GM19099 (cell line): ENCODE data around the gene NEK6.

Experiments
- POLR2A ChIP-seq: IDR thresholded peaks from 3 replicates; pipeline ENCODE4 v1.6.1; 2011; ENCODE audit warnings: low read depth; ENCODE audit not compliant: insufficient read length; ENCODE audit errors: extremely low read depth

NEK6 gene

GRCh38 chr9:124307379-124308030 lies 49.8 kb downstream of the NEK6 start:
- TF ChIP-seq POLR2A: no peak

- TF ChIP-seq POLR2A: no peak
These were observed 51.1 kb downstream of the NEK6 start for GRCh38 chr9:124308606-124309491.

- TF ChIP-seq POLR2A: no peak
These were observed 51.9 kb downstream of the NEK6 start for GRCh38 chr9:124309667-124310084.

GRCh38 chr9:124311283-124311682 lies 53.5 kb downstream of the NEK6 start:
- no peak for TF ChIP-seq POLR2A

- TF ChIP-seq POLR2A: no peak
These were observed 54.8 kb downstream of the NEK6 start for GRCh38 chr9:124312290-124313265.

GRCh38 chr9:124313940-124314339 lies 56.2 kb downstream of the NEK6 start:
- no peak for TF ChIP-seq POLR2A

- peak; percentile 18 for TF ChIP-seq POLR2A
These were observed 58.1 kb downstream of the NEK6 start for GRCh38 chr9:124315882-124316281.

GRCh38 chr9:124320062-124320973 lies 62.6 kb downstream of the NEK6 start:
- no peak for TF ChIP-seq POLR2A

- TF ChIP-seq POLR2A: no peak
These were observed 63.7 kb downstream of the NEK6 start for GRCh38 chr9:124321416-124321815.

- TF ChIP-seq POLR2A: no peak
These were observed 64.2 kb downstream of the NEK6 start for GRCh38 chr9:124321935-124322334.

- TF ChIP-seq POLR2A: no peak
These were observed 65.1 kb downstream of the NEK6 start for GRCh38 chr9:124322618-124323432.

GRCh38 chr9:124323904-124324303 lies 66.2 kb downstream of the NEK6 start:
- no peak for TF ChIP-seq POLR2A

- no peak for TF ChIP-seq POLR2A
These were observed 68.1 kb downstream of the NEK6 start for GRCh38 chr9:124325816-124326215.
